Measurements from ENCODE around the gene ORAI3.

GRCh38 chr16:30942426-30942806 is 6.5 kb upstream of the ORAI3 start:
- TF ChIP-seq CTCF (IDR thresholded peaks at IDR 0.05): no peak
- no peak for TF ChIP-seq SP1 (CRISPR knock-in tag; conservative IDR thresholded peaks at IDR 0.05)
- TF ChIP-seq ELF4 (CRISPR knock-in tag; IDR thresholded peaks at IDR 0.05; ENCODE audit: low read depth): no peak
- no peak for TF ChIP-seq GABPB1 (CRISPR knock-in tag; IDR thresholded peaks at IDR 0.05)
- no peak for TF ChIP-seq RELA (CRISPR knock-in tag; IDR thresholded peaks at IDR 0.05; ENCODE audit: borderline replicate concordance)
- no peak for TF ChIP-seq CBFB (CRISPR knock-in tag; IDR thresholded peaks at IDR 0.05; ENCODE audit: low read depth)
- no peak for TF ChIP-seq TCF7 (CRISPR knock-in tag; IDR thresholded peaks at IDR 0.05; ENCODE audit: low read depth)
- no peak for TF ChIP-seq AFF4 (CRISPR knock-in tag; IDR thresholded peaks at IDR 0.05; ENCODE audit: borderline replicate concordance)

All from WTC11 (cell line).